Measurements from ENCODE around the gene PTEN.

- TF ChIP-seq POLR2AphosphoS5 (IDR thresholded peaks at IDR 0.05), result no peak
- TF ChIP-seq CTCF (IDR thresholded peaks at IDR 0.05), result no peak
- no peak for TF ChIP-seq EP300 (IDR thresholded peaks at IDR 0.05)
These were observed 52.0 kb downstream of the PTEN start for GRCh38 chr10:87915406-87915805.

All from sigmoid colon (tissue), 4 donors.